Fibroblast of villous mesenchyme (primary cell): ENCODE measurements around the gene DYNC1LI2. TPM values are rescaled to one million over a fixed set of nuclear protein-coding genes. Genes with fewer than 3 reads are reported as not detected.
"Not testable (repeated sequence)": the region's sequence is repeated elsewhere in the genome, so short reads cannot be mapped to it uniquely, and the experiment has no call there.

Source experiments
- DNase-seq: peaks from one replicate; pipeline ENCODE4 v3.0.0-alpha.2; 2010; ENCODE audit warnings: low read depth
- H3K4me3 ChIP-seq: 2 replicates; pipeline ENCODE4 v1.5.1; 2011; ENCODE audit warnings: low read depth, mild to moderate bottlenecking, low read length
- total RNA-seq: library from RNA; depleted of rRNA; stranded (reverse); fragments of >200 nt; gene quantifications from 2 replicates; pipeline ENCODE4 v1.2.3, GENCODE V29; 2012
- TF ChIP-seq, protein P1 (sequence below): IDR thresholded peaks from 2 replicates; pipeline ENCODE4 v1.5.1; 2012; ENCODE audit warnings: low read depth, mild to moderate bottlenecking, low read length; ENCODE audit not compliant: insufficient read depth

Gene DYNC1LI2
- 146 and 147 TPM in 2 replicates for total RNA-seq

DNA sequence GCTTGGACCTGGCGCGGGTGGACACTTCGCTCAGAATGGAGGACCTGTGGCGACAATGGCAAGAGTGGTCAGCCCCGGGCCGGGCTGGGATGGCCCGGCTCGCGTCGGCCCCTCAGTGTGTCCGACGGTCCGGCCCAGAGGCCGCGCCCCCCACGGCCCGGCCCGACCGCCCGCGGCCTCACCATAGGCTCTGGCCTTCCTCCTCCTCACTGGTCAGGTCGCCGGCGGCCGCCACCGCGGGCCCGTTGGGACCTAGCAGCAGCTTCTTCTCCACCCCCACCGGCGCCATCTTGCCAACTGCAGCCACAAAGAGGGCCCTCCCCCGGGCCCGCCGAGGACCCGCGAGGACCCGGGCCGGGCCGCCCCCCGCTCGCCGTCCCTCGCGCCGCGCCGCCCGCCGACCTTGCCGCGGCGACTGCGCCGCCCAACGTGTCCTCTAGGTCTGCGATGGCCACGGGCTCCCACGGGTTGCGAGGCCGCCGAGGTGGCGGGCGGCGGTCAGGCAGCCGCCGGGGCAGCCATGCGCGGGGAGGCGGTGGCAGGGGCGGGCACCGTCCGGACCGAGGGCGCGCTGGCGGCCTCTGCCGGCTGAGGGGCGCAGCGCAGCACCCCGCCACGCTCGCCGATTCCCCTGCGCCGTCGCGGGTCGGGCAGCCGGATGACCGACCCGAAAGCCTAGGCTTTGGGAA, at the start of gene DYNC1LI2:
Gene DYNC1LI2, minus strand, starts transcription at position 307 of the 689 bp plus-strand sequence. Its CDS starts 18 bp downstream, at position 289.
- peak within 1 kb of the TSS; percentile 66 for H3K4me3 ChIP-seq
- DNase-seq: peak; percentile 69
- TF ChIP-seq, protein P1, sequence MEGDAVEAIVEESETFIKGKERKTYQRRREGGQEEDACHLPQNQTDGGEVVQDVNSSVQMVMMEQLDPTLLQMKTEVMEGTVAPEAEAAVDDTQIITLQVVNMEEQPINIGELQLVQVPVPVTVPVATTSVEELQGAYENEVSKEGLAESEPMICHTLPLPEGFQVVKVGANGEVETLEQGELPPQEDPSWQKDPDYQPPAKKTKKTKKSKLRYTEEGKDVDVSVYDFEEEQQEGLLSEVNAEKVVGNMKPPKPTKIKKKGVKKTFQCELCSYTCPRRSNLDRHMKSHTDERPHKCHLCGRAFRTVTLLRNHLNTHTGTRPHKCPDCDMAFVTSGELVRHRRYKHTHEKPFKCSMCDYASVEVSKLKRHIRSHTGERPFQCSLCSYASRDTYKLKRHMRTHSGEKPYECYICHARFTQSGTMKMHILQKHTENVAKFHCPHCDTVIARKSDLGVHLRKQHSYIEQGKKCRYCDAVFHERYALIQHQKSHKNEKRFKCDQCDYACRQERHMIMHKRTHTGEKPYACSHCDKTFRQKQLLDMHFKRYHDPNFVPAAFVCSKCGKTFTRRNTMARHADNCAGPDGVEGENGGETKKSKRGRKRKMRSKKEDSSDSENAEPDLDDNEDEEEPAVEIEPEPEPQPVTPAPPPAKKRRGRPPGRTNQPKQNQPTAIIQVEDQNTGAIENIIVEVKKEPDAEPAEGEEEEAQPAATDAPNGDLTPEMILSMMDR: peak; percentile 69

DNA sequence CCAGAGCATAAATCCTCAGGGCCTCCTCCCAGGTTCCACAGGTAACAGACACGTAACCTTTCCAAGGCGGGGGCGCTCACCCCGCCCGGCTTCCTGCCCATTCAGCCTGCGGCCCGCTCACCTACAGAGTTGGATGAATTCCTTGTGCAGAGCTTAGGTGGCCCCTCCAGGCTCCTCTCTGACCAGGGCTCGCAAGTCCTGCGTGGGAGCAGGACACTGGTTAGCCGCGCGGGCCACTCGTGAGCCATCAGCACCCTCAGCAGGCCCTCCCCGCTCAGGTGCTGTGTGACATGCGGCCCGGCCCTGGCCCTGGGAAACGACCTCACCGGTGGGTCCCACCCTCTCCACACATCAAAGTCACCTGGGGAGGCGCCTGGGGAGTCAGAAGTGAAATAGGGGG, 49.4 kb upstream of the DYNC1LI2 start:
- no peak for DNase-seq
- H3K4me3 ChIP-seq: no peak overlapping the region
- TF ChIP-seq, protein P1: no peak

DNA sequence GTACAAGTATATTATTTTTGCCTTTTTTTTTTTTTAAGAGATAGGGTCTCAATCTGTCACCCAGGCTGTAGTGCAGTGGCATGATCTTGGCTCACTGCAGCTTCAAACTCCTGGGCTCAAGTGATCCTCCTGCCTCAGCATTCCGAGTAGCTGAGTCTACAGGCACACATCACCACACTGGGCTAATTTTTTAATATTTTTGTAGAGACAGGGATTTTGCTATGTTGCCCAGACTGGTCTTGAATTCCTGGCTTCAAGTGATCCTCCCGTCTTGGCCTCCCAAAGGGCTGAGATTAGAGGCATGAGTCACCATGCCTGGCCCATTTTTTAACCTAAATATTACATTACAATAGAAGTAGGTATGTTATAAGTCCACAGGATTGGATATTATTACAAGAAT, 46.8 kb upstream of the DYNC1LI2 start:
- no peak overlapping the region for H3K4me3 ChIP-seq
- no peak for DNase-seq
- TF ChIP-seq, protein P1: no peak

DNA sequence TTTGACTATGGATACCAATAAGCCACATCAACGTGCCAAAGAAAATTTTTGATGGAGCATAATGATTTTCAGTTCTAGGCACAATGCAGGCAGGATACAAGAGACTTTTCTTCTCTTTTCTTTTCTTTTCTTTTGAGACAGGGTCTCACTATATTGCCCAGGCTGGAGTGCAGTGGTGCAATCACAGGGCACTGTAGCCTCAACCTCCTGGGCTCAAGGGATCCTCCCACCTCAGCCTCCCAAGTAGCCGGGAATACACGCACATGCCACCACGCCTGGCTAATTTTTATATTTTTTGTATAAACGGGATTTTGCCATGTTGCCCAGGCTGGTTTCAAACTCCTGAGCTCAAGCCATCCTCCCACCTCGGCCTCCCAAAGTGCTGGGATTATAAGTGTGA, 42.6 kb upstream of the DYNC1LI2 start:
- not testable (repeated sequence) for DNase-seq, H3K4me3 ChIP-seq

DNA sequence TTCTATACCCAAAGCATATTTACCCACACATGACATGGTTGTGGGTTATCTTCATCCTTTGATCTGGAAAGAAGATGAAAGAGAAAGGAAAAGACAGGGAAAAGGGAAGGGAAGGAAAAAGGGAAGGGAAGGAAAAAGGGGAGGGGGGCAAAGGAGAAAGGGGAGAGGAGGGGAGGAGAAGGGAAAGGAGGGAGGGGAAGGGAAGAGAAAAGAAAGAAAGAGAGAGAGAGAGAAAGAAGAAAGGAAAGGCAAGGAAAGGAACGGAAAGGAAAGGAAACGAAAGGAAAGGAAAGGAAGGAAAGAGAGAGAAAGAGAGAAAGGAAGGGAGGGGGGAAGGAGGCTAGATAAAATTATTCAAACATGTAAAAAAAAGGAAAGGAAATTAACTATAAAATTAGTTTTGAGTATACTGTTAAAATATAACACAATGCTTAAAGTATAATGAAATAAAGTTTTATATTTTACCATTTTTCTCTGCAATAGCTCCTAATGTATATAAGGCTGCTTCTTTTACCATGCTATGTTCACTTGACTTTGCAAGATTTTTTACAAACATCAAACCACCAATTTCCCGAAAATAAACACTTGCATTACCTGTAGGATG, 38.8 kb upstream of the DYNC1LI2 start:
- no peak for DNase-seq
- TF ChIP-seq, protein P1: no peak
- H3K4me3 ChIP-seq: no peak overlapping the region

DNA sequence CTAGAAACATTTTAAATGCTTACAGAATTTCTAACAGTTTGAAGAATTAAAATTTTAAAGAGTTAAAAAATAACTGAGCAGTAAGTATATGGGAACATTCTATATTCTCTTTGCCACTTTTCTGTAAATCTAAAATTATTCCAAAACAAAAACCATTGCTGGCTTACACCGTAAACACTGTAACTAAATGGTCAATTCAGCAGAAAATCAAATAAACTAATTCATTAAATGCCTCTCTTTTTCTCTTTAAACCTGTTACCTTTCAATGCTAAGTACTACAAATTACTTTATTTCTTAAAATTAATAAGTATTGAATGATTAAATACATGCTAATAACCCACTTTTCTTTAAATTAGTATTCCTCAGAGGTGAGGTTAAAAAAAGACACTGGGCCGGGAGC, 36.0 kb upstream of the DYNC1LI2 start:
- H3K4me3 ChIP-seq: no peak overlapping the region
- TF ChIP-seq, protein P1: no peak
- no peak for DNase-seq

DNA sequence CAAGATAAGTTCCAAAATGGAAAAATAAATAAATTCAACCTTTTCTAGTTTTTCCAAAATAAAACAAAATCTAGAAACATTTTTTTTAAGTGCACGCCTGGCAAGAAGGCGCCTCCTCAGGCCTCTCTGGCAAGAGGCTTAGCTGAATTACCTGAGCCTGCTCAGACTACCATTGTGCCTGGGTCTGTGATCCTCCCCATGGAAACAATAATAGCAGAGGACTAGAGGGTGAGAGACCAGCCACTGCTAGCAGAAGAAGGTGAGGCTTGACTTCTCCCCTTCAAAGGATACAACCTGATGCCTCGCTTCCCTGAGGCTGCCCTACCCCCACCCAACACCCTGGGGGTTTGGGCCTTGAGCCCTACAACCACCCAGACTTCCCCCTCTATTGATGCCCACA, 35.1 kb upstream of the DYNC1LI2 start:
- TF ChIP-seq, protein P1: no peak
- no peak overlapping the region for H3K4me3 ChIP-seq
- no peak for DNase-seq
